GM12872 (cell line): ENCODE results near the gene HTR3D.

Experiments
- TF ChIP-seq, protein P1 (sequence below): IDR thresholded peaks from 3 replicates; pipeline ENCODE4 v1.5.1; 2011; ENCODE audit warnings: low read depth, mild to moderate bottlenecking, low read length, moderate library complexity; ENCODE audit not compliant: insufficient read depth

Gene HTR3D

DNA sequence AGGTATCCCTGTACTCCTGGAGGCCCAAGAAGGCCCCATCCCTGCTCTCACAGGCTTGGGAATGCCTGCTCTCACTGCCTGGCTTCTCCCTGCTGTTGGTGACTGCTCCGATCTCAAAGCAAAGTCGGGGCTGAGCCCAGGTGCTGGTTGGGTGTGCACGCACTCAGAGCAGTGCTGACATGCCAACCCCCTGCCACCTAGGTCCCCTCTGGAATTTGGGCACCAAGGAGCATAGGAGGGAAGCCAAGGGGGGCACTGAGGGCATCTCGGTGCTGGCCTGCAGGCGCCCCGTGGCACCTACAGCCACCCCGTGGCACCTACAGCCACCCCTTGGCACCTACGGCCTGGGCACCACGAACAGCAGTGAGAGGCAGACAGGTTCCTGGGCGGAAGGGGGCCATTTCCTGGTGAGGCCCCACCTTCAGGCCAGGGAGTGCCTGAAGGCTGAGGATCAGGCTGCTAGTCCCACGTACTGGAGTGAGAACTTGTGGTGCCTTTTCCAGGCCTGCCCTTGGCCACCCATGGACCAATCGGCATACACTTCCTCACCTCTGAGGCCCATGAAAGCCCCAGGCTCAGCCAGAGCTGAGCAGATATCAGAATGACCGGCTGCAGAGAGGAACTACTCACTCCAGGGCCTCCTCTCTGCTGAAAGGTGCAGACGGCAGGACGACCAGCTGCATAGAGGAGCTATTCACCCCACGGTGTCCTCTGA lies 49.7 kb downstream of the HTR3D start:
- TF ChIP-seq, protein P1, sequence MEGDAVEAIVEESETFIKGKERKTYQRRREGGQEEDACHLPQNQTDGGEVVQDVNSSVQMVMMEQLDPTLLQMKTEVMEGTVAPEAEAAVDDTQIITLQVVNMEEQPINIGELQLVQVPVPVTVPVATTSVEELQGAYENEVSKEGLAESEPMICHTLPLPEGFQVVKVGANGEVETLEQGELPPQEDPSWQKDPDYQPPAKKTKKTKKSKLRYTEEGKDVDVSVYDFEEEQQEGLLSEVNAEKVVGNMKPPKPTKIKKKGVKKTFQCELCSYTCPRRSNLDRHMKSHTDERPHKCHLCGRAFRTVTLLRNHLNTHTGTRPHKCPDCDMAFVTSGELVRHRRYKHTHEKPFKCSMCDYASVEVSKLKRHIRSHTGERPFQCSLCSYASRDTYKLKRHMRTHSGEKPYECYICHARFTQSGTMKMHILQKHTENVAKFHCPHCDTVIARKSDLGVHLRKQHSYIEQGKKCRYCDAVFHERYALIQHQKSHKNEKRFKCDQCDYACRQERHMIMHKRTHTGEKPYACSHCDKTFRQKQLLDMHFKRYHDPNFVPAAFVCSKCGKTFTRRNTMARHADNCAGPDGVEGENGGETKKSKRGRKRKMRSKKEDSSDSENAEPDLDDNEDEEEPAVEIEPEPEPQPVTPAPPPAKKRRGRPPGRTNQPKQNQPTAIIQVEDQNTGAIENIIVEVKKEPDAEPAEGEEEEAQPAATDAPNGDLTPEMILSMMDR = no peak

DNA sequence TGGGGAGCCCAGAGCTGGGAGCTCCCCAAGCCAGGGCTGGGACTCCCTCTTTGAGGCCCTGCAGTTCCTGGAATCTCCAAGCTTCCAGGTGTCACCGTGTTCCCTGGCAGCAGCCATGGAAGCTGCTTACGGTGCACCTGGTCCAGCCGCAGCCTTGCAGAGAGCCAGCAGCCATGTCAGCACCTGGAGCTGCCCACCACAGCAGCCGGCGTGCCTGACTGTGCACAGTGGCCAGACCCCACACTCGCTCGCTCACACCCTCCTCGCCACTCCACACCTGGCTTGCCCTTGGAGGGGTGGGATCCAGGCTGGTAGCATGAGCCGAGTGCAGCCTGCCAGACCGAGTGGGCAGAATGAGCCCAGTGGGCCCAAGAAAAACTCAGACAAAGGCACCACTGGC lies 50.5 kb downstream of the HTR3D start:
- TF ChIP-seq, protein P1 = no peak

DNA sequence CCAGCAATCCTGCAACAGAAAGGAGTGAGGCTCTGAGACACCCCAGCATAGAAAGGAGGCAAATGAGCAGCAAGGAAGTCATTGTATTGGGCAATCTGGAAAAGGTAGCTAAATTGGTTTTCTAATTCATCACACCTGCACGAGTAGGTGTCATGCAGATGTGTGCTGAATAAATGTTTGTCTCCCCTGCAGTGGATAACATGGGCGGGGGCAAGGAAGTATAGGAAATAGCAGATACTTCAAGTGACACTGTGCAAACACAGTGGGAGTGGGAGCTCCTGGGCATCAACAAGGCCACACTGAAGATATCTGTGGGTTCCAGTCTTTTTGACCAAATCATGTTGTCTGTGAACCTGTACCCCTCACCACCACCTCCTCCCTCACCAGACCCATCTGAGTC lies 50.9 kb downstream of the HTR3D start:
- TF ChIP-seq, protein P1 = no peak

DNA sequence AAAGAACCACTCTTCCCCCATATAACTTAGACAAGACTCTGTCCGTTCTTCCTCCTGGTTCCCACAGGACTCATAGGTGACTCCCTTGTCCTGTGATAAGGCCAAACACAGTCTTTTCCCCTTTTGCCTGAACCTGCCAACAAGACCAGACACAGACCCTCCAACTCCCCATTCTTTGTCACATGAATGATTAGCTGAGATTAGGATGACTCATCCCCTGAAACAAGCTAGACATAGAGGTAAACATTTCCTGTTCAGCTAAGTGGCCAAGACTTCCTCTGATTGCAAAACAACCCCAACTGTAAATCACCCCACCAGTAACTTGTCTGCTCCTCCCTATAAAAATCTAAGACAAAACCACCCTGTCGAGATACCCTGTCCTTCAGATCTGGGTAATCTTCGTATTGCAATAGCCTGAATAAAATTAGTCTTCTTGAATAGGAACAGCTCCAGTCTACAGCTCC lies 53.9 kb downstream of the HTR3D start:
- TF ChIP-seq, protein P1 = no peak
